KMS-11 (cell line): ENCODE measurements around the gene NOM1.

ENCODE experiments used
- H2AFZ ChIP-seq: fragments of 200-600 bp; sonication (generic); 2 replicates; pipeline ENCODE4 v1.6.1; 2016; ENCODE audit warnings: antibody characterized with exemption, mixed run types, low read depth
- H3K27ac ChIP-seq: fragments of 200-600 bp; sonication (generic); 2 replicates; pipeline ENCODE4 v1.6.1; 2016; ENCODE audit warnings: mild to moderate bottlenecking, mixed run types
- H3K27me3 ChIP-seq: fragments of 200-600 bp; sonication (generic); 2 replicates; pipeline ENCODE4 v1.6.1; 2017; ENCODE audit warnings: mild to moderate bottlenecking, low read depth, mixed run types, moderate library complexity; ENCODE audit not compliant: insufficient read depth
- H3K36me3 ChIP-seq: fragments of 200-600 bp; sonication (generic); 2 replicates; pipeline ENCODE4 v1.6.1; 2017; ENCODE audit warnings: mild to moderate bottlenecking, mixed run types; ENCODE audit not compliant: insufficient read depth
- H3K4me1 ChIP-seq: fragments of 200-600 bp; sonication (generic); 2 replicates; pipeline ENCODE4 v1.6.1; 2016; ENCODE audit warnings: mild to moderate bottlenecking, low read depth, mixed run types; ENCODE audit not compliant: poor library complexity, severe bottlenecking
- H3K4me2 ChIP-seq: fragments of 200-600 bp; sonication (generic); 2 replicates; pipeline ENCODE4 v1.7.0; 2016; ENCODE audit warnings: mild to moderate bottlenecking, mixed run types
- H3K4me3 ChIP-seq: fragments of 200-600 bp; sonication (generic); IDR thresholded peaks from 2 replicates; pipeline ENCODE4 v1.6.1; 2017; ENCODE audit warnings: low read depth, low read length, mixed read lengths; ENCODE audit not compliant: insufficient read depth
- H3K79me2 ChIP-seq: fragments of 200-600 bp; sonication (generic); 2 replicates; pipeline ENCODE4 v1.6.1; 2016; ENCODE audit warnings: low read depth, mixed run types; ENCODE audit not compliant: insufficient read depth
- H3K9ac ChIP-seq: fragments of 200-600 bp; sonication (generic); 2 replicates; pipeline ENCODE4 v1.6.1; 2016; ENCODE audit warnings: mild to moderate bottlenecking, mixed run types
- H4K20me1 ChIP-seq: fragments of 200-600 bp; sonication (generic); 2 replicates; pipeline ENCODE4 v1.6.1; 2016; ENCODE audit warnings: mild to moderate bottlenecking, mixed run types; ENCODE audit not compliant: insufficient read depth
- TF ChIP-seq, protein P1 (sequence below): fragments of 200-600 bp; sonication (generic); conservative IDR thresholded peaks from 2 replicates; pipeline ENCODE4 v1.6.1; 2017; ENCODE audit warnings: low read depth, mild to moderate bottlenecking, antibody characterized with exemption, low read length, moderate library complexity, mixed read lengths

NOM1 gene

DNA sequence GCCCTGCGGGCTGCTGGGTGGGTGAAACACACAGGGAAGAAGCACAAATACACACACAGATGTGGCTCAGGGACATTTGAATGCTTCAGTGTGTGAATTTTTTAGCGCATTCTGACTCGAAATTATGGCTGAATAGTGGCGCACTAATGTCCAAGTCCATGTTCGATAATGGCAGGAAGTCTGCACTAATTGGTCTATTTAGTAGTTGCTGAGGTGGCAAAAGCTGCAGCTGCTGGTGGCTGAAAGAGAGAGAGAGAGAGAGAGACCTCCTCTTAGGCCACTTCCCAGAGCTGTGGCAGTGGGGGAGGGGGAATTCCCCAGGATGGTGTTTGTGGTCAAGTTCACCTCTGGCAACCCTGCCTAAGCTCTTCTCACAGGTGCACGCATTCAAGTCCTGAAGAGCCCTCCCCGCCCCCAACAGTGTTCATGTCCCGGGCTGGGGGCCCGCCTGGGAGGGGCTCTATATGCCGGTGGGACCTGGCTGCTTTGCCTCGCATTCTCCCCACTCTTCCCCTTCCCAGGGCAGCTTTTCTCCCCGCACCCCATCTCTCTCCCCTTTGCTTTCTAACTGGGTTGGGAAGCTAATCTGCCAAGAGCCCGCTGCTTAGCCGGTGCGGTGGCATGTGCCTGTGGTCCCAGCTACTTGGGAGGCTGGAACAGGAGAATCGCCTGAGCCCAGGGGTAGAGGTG is 67.0 kb downstream of the NOM1 start:
- H3K4me3 ChIP-seq, result no peak overlapping the region

DNA sequence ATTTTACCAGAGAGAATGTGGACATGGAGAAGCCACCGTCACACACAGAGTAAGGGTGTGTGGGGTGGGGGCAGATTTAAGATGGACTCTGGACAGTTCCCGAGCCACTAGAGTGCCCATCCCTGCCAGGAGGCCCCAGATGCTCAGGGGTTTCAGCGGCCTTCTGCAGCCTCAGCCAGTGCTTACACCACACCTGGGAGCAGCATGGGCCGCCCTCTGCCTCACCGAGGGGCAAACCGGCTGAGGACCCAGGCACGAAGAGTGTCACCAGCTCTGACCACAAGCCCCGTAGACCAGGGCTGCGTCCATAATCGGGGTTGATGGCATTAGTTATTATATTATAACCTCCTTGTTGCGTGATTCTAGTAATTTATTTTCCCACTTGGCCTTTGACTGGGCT is 67.6 kb downstream of the NOM1 start:
- peaks cover 66% of the 10 kb centered on the region for H3K4me1 ChIP-seq
- no peaks in the 10 kb centered on the region for H3K27me3 ChIP-seq
- H3K36me3 ChIP-seq, result no peaks in the 10 kb centered on the region; the same call in 1 of the 2 replicates
- H3K27ac ChIP-seq, result peak overlapping the region; percentile 92
- H3K4me2 ChIP-seq, result peak overlapping the region; percentile 94
- H3K4me3 ChIP-seq, result peak overlapping the region; percentile 55
- H2AFZ ChIP-seq, result peak overlapping the region; percentile 28
- H4K20me1 ChIP-seq, result no peaks in the 10 kb centered on the region
- peaks cover 30% of the 10 kb centered on the region for H3K79me2 ChIP-seq
- peak overlapping the region; percentile 61 for H3K9ac ChIP-seq
- TF ChIP-seq, protein P1, sequence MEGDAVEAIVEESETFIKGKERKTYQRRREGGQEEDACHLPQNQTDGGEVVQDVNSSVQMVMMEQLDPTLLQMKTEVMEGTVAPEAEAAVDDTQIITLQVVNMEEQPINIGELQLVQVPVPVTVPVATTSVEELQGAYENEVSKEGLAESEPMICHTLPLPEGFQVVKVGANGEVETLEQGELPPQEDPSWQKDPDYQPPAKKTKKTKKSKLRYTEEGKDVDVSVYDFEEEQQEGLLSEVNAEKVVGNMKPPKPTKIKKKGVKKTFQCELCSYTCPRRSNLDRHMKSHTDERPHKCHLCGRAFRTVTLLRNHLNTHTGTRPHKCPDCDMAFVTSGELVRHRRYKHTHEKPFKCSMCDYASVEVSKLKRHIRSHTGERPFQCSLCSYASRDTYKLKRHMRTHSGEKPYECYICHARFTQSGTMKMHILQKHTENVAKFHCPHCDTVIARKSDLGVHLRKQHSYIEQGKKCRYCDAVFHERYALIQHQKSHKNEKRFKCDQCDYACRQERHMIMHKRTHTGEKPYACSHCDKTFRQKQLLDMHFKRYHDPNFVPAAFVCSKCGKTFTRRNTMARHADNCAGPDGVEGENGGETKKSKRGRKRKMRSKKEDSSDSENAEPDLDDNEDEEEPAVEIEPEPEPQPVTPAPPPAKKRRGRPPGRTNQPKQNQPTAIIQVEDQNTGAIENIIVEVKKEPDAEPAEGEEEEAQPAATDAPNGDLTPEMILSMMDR, result no peak

More for the DNA sequence above, 67.0 kb downstream of the NOM1 start:
- TF ChIP-seq, protein P1, result no peak; the same call in 1 of the 2 replicates
- H2AFZ ChIP-seq, result peak overlapping the region; percentile 56
- peak overlapping the region; percentile 92 for H3K27ac ChIP-seq
- peak overlapping the region; percentile 61 for H3K9ac ChIP-seq
- peaks cover 69% of the 10 kb centered on the region for H3K4me1 ChIP-seq
- no peaks in the 10 kb centered on the region; the same call in 1 of the 2 replicates for H3K36me3 ChIP-seq
- H3K4me2 ChIP-seq, result peak overlapping the region; percentile 94
- no peaks in the 10 kb centered on the region for H3K27me3 ChIP-seq
- H3K79me2 ChIP-seq, result peaks cover 37% of the 10 kb centered on the region
- no peaks in the 10 kb centered on the region for H4K20me1 ChIP-seq

DNA sequence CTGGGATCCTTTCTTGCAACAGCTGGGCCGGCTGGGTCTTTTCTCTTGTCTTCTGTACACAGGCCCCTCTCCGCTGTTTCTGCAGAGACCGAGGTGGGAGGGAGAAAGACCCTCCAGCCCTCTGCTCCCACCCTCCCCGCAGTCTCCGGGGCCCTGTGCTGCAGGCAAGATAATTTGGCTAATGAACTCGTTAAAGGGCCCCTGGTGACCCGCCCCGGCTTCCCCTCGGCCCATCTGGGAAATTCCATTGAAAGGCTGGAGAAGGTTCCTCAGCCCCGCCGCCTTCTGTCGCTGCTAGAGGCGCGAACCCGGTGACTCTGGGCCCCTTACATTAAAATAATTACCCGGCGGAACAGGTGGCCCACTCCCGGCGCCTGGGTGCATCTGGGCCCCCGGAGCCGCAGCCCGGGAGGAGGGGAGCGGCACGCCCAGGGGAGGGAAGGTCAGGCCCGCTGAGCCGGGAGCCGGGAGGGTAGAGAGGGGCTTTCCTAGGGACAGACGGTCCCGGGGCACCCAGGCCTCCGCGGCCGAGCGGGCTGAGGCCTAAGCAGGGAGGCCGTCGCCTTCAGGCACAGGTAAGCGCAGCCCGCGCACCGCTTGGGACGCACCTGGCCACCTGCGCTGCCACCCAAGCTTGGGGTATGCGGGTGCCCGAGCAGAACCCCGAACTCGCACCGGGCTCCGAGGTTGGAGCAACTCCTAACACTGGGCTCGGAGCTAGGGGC is 68.3 kb downstream of the NOM1 start:
- Histone ChIP-seq H2AFZ (peak overlapping the region; percentile 28; the same call in 1 of the 2 replicates), H3K27ac (peak overlapping the region; percentile 92), H3K4me2 (peak overlapping the region; percentile 94), H3K36me3 (no peaks in the 10 kb centered on the region; the same call in 1 of the 2 replicates), H3K79me2 (peaks cover 24% of the 10 kb centered on the region), H3K9ac (peak overlapping the region; percentile 61), H4K20me1 (no peaks in the 10 kb centered on the region), H3K4me3 (peak overlapping the region; percentile 55), H3K27me3 (no peaks in the 10 kb centered on the region), H3K4me1 (peaks cover 60% of the 10 kb centered on the region)
- TF ChIP-seq, protein P1, result no peak

DNA sequence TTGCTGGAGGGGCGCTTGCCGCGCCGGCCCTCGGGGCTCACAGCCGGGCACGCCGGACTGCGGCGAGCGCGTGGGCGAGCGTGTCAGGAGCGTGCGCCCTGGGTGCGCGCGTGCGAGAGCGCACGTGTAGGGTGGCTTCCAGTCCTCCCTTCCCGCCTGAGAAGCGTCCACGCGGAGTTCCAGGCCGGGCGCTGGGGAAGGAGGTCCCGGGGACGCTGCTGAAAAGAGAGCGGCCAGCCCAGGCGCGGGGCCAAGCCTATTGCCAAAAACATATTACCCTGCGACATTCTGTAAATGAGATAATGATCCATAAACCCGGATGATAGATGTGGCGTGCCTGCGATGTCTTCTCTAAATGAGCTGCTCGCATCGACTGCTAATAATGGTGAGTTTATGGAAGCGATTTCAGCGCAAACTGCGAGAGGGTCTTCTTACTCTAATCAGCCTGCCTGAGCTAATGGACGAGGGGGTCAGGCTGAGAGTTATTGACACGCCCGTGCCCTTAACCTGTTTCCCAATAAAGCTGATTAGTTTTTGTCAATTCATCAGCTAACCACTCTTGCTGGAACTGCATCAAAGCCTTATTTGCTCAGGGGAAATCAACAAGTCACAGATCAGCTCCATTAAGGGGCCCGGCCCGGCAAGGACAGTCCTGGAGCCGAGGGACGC is 69.0 kb downstream of the NOM1 start:
- H3K4me3 ChIP-seq, result no peak overlapping the region
- H3K27me3 ChIP-seq, result no peaks in the 10 kb centered on the region

More for the DNA sequence above, 69.0 kb downstream of the NOM1 start:
- Histone ChIP-seq H3K27ac (peak overlapping the region; percentile 92), H3K79me2 (peaks cover 17% of the 10 kb centered on the region), H3K4me2 (peak overlapping the region; percentile 94), H3K9ac (peak overlapping the region; percentile 61; the same call in 1 of the 2 replicates), H3K4me1 (peaks cover 53% of the 10 kb centered on the region), H4K20me1 (no peaks in the 10 kb centered on the region), H3K36me3 (no peaks in the 10 kb centered on the region; the same call in 1 of the 2 replicates), H2AFZ (no peak overlapping the region)
- TF ChIP-seq, protein P1, result no peak
